Stimulated activated CD4-positive, alpha-beta T cell treated with anti-CD3 and anti-CD28 coated beads, Interleukin-4, amount 100 ng/mL, for 1 hour (primary cell): ENCODE measurements around the gene KCTD15.

Experiments
- DNase-seq: peaks from one replicate; pipeline ENCODE4 v3.0.0-alpha.2; 2020

Gene KCTD15

DNA sequence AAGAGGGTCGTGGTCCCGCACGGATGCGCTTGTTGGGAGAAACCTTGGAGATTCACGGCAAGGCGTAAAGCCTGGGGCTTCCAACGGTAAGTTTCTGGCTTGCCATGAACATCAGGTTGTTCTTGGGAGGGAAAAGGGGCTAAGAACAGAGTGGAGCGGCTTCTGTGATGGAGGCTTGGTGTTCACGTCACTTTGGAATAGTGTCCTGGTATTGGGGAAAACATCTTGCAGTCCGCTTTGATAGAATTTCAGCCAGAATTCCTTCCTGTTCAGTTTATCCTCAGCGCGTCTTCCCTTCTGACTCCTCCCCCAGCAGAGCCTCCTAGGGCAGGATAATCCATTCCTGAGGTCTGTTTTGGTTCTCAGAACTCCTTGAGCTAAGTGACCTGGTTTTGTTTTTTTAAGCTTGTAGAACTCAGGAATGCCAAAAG lies 2.0 kb downstream of the KCTD15 start:
- DNase-seq: no peak

DNA sequence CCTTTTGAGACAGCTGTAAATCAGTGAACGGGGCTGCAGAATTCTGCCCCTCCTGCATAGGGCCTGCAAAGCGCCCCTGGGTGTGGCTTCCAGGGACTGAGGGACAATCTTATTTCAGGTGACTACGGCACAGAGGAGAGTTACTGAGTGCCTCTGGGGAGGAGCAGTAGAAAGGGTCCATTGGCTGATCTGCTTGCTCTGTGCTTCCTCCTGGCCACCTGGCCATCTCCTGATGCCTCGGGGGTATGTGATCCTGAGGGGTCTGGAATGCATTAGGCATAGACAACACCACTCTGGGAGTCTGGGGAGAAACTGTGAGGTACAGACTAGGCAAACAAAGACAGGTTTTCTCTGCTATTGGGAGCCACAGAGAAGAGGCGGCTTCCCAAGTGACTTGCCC lies 2.8 kb downstream of the KCTD15 start:
- no peak for DNase-seq

DNA sequence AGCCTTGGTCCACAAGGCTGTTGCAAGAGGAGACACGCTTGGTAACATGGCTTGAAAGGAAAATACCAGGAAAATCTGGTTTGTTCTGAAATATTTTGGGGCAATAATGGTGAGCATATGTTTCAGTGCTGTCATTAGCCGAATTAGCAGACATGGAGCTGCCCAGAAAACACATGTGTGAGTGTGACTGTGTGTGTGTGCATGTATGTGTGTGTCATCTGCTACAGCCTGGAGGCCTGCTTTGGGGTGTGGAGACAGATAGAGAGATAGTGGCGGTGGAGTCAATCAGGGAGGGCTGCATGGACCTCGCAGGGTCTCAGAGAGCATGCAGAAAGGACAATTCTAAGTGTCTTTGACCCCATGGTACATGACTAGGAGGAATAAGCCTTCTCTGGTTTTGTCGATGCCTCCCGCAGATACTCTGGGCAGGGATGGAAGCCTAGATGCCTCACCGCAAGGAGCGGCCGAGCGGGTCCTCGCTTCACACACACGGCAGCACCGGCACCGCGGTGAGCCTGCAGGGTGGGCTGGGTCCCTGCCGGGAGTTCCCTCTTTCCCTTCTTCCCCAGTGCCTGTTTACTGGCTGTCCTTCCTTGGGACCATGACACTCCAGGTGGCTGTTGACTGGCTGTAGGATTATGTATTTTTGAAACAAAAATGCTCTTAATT lies 3.5 kb downstream of the KCTD15 start:
- no peak for DNase-seq

DNA sequence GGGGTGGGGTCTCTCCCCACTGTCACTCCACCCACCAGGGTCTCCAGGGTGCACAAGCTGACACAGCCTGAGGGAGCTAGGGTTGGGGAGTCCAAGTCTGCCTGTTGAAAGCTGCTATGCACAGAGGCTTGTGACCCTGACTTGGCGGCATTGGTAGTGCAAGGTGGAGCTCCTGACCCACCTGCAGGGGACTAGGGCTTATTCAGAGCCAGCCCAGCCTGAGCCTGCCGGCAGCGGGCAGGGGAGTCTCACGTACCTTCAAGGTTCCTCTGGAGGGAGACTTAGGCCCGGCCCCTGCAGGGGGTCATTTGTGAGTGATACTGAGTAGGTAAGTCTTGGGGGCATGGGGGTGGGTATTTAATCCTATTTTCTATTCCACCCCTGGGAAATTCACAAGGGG lies 4.7 kb downstream of the KCTD15 start:
- DNase-seq: no peak

DNA sequence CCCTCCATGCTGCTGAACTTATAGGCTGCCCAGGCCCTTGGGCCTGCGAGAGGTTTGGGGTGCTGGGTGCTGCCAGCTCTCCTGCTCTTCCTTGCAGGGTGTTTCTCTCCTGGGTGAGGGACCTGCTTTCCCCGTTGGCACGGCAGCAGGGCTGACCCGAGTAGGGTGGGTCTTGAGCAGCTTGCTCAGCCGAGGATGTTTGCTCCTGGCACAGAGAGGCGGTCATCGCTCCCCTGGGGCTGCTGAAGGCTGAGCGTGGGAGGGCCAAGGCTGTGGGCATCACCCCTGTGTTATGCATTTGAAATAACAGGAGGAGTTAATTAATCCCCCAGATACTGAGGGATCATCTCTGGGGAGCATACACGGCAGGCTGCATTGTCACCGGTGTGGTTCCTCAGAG lies 5.3 kb downstream of the KCTD15 start:
- DNase-seq: no peak

DNA sequence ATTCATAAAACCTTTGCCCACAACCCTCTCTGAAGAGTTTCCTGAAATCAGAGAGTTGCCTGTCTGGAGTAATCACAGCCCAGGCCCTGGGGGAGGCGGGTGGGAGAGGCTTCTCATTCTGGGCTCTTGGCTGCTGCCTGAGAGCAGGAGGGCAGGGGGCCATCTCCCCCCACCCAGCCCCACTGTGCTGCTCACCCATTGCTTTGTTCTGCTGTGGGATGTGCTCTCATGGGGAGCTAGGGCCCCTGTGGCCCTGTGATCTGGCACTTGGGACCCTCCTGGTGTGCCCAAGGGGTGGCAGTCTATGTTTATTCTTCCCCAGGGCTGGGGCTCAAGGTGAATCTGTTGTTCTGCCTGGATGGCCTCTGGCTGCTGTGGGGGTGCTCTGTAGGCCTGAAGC lies 6.1 kb downstream of the KCTD15 start:
- DNase-seq: no peak

DNA sequence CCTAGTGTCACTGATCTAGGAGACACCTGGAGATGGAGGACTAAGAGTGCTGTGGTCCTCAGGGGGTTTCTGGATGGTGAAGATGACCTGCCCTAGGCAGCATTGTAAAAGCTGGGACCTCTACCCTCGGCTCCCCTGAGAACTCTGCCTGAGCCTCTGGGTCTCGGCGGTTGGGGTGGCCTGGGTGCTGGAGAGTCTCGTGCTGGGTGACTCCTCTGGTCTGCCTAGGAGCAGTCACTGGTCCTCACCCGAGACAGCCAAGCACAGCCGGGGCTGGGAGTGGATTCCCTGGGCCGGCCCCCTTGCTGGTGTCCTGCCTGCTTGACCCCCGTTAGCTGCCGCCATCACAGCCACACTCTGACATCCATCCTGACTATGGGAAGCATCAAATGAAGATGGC lies 6.7 kb downstream of the KCTD15 start:
- no peak for DNase-seq

DNA sequence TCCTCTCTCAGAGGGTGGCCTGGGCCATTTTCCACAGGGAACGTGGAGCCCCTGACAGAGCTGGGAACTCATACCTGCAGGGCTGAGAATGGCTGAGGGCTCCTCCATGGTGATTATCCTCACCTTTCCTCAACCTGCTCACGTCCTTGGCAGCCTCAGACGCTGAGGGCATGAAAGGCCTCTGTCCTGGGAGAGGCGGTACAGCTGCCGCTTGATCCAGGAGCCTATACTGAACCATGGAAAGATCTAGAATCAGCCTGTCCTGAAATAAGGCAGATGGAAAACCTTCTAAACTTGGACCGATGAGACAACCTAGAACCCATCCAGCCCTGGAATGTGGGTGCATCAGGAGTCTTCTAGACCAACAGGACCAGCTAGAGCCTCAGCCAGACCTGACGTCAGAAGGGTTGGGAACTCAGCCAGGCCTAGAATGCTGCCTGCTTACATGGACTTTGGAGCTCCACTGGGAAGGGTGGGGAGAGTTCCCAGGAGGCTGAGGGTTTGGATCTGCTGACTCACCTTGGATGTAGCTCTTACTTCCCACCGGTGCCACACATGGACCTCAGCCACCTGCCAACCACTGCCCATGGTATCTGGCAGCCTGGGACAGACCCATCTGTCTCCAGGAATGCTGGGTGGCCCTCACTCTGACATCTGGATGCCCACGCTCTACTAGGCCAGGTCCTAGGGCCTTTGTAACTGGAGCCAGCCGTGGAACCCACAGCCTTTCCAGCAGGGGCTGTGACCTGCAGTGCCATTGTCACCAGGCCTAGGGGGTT lies 7.5 kb downstream of the KCTD15 start:
- no peak for DNase-seq

DNA sequence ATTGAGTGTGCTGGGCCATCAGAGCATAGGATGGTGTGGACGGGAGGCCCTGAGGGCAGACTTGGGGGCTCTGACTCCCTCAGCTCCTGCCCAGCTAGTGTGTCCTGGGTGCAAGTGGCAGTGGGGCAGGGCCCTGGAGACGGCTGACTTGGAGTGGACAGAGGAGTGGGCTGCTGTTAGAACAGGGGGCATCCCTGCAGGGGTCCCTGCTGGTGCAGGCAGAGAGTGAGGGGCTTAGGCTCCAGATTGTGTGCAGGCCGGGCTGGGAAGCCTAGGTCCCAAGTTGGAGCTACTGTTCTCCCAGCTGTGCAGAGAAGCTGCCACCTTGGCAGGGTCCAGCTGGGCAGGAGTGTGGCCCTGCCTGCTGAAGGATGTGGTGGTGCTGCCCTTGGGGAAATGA lies 8.6 kb downstream of the KCTD15 start:
- DNase-seq: no peak

DNA sequence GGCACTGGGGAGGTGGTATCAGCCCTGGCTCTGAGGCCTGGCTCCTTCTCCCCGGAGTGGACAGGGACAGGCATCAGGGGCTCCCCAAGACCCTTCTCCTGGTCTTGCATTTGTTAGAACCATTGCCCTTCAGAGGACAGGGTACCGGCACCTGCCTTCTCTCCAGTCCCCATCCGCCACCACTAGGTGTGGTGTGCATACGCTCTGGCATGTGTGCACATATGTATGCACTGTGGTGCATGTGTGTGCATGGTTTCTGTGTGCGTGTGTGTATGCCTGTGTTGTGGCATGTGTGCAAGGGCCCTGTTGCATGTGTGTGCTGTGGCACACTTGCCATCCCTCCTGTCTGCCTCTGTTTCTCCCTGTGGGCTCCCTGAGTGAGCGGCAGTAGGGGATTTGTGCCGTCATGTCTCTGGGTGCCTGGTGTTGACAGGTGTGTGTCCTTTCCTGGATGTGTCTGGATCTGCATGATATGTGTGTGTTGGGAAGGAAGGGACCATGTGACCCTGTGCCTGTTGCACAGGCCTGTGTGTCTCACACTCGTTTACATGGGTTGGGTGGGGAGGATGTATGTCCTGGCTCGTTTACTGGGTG lies 9.3 kb downstream of the KCTD15 start:
- DNase-seq: no peak

DNA sequence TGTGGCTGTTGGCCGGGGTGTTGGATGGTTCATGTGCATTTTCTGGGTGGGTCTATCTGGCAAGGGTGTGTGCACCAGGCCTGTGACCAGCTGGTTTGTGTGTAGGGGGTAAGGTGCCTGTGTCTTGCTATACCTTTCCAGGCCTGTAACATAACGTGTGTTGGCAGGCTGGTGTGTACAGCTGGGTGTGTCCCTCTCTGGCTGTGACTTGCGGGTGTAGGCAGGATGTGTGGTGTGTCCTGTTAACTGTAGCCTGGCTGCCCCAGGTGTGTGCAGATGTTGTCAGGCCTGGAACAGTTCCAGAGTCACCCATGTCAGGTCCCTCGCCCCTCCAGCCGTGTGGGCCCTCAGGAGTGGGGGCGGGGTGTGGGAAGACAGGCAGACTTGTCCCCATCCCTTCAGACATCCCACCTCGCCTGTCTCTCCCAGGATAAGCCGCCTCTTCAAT lies 9.8 kb downstream of the KCTD15 start:
- no peak for DNase-seq

DNA sequence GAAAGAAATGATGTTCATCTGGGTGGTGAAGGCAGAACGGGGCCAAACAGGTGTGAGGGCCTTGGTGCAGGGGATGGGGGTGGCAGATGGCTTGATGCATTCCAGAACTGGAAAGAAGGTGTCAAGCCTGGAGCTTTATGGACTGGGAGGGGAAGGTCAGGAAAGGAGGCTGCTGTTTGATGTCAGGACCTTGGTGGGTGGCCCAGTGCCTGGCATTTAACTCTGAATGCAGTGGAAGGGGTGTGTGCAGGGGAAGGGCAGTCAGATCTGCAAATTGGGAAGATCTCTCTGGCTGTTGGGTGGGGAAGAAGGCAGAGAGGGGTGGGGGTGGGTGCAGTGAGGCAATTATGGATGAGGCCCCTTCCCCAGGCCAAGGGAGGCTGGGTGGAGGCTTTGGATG lies 11.7 kb downstream of the KCTD15 start:
- DNase-seq: no peak

DNA sequence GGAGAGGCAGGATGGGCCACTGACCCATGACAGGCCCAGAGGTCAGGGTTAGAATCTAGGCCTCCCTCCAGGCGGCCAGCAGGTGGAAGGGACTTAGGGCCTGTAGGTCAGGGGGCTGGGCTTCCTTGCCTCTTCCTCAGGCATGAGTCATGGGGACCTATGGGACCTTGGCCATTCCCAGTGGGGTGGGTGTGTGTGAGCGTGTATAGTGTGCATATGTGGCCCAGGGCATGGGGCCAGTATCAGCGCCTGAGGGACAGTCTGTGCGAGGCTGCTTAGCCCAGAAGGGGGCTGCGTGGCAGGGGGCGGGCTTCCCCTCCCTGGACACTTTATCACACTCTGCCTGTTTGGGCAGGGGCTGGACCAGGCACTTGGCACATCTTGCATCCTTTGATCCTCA lies 13.3 kb downstream of the KCTD15 start:
- DNase-seq: no peak

DNA sequence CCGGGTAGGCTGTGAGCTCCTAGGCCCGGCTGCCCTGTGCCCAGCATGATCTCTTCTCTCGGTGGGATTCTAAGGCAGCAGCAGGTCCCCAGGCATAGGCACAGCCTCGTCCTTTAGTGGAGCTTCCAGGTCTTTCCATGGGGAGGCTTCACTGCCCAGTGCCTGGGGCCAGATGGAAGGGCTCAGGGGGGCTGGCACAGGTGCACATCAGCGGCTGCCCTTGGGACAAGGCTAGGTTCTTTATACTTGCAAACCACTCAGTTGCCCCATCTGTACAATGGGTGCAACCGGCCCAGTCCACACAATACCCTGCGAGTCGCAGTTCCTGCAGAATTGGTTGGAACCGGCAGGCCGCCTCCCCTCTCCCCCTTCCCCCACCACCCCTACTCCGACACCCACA lies 14.2 kb downstream of the KCTD15 start:
- DNase-seq: no peak

DNA sequence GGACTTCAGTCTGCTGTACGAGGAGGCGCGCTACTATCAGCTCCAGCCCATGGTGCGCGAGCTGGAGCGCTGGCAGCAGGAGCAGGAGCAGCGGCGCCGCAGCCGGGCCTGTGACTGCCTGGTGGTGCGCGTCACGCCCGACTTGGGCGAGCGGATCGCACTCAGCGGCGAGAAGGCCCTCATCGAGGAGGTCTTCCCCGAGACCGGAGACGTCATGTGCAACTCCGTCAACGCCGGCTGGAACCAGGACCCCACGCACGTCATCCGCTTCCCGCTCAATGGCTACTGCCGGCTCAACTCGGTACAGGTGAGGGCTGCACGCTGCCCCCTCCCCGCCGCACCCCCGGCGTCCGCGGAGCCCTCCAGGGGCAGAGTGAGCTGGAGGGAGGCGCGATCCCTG lies 14.6 kb downstream of the KCTD15 start:
- DNase-seq: no peak

DNA sequence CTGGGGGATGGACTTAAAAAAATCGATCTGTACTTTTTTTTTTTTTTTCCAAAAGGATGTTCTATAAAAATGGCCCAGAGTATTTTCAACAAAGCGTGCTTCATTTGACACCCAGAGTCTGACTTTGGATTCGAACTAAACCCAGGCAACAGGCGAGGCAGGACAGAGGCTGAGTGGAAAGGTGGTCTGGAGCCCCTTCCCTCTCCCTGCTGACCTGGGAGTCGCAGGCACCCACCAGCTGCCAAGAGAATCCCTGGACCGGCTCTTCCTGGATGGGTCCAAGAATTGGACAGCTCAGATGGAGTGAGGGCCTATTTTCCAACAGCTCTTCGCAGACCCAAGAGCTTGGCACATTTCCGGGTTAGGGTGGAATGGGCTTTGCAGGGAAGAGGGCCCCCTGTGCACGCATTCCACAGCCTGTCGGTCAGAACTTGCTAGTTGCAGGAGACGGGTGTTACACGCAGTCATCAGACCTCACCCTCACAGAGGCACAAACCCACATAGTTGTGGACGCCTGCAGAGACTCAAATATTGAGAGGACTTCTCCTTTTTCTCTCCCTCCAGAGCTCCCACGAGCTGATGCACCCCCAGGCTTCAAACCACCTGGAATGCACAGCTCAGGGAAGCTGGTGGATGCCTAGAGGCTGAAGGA lies 15.2 kb downstream of the KCTD15 start:
- no peak for DNase-seq

DNA sequence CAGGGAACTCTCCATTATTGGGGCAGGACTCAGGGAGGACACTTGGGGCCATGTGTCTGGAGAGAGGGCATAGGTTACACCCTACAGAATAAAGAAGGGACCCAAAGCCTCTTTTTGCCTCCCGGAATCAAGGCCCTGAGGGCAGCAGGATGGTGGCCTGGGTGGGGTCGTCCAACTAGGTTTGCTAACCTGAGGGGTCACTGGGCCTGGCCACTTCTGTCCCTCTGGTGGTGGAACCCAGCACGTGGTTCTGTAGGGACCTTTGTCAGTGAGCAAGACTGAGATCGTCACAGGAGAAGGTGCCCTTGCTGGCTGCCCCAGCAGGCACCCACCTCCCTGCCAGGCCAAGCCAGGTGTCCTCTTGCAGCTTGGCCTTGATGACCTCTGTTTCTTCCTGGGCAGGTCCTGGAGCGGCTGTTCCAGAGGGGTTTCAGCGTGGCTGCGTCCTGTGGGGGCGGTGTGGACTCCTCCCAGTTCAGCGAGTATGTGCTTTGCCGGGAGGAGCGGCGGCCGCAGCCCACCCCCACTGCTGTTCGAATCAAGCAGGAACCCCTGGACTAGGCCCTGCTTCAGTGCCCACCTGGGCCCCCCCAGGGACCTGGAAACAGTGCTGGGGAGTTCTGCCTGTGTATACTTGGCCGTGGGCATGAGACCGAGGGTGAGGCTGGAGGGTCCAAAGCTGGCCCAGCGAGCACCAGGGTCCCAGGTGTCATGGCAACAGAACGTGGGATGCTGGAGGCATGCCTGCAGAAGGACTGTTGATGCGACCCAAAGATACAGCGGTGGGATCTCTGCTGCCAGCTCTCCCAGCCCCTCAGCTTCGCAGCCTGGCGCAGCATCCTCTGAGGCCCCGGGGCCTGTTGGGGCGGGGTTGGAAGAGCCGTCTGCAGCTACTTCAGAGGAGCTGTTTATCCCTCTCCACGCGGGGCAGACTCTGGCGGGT lies 16.0 kb downstream of the KCTD15 start:
- no peak for DNase-seq

DNA sequence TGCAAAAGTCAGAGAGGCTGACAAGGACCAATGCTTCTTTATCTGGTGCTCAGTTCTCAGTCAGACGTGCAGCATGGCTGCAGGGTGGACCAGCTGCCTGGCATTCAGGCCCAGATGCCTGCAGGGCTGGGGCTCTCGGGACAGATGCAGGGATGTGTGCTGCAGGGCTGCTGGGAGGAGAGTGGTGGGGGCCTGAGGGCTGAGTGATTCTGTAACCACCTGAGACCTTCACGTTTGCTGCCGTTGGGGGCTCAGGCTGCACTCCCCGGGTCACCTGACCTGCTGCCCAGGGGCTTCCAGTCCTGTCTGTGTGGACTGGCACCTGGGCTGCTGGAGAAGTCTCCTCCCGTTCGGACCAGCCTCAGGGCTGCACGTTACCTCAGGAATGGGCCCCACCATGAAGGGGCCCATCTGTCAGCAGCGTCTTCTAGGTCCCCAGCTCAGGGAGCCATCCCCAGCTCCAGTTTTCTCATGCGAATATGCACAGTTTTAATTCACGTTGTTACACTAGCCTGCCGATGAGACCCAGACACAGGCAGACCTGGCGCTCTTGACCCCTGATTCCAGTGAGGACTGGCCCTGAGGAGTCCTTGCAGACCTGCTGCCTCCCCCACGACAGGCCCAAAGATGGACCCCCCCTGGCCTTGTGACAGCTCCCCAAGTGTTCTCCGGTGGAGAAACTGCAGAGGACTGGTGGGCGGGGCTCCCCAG lies 16.9 kb downstream of the KCTD15 start:
- no peak for DNase-seq

DNA sequence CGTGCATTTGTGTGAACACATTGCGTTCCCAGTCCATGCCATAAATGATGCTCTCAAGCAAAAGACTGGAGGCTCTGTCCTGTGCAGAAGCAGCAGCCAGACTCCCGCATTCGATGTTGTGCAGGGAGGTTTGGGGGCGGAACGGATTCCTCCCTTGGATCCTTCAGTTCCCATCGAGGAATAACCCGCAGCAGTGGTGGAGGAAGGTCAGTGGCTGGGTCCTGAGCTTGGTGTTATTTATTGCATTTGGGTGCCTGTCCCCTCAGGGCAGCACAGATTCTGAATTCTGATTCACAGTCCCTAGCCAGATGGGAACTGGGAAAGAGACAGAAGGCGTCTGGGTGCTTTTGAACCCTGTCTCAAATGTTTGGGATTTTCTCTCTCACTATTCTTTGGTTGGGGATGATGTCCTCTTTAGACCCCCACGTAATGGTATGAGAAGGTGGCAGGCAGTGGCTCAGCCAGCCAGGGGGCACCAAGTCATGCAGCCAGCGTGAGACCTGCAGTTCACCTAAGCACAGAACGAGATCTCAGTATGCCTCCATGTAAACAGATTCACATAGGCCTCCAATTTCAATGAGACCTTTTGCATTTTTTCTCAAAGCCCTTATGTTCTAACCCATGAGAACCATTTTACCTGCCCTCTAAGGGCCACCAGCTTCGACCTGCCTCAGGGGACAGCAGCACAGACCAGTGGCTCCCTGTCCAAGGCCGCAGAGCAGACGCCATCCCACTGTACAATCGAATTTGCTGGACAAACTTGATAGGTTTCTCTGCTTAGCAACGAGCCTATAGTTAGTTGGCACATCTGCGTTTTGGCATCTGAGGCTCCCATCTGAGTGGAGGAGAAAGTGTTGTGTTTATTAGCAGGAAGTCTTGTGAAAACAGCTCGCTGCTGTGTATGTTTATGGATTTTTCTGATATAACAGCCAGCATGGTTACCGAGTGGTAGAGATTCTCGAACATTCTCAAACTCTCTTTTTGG lies 17.8 kb downstream of the KCTD15 start:
- no peak for DNase-seq
